Keratinocyte (primary cell): Measurements from ENCODE around the gene ARPC4. TPM values are rescaled to one million over a fixed set of nuclear protein-coding genes. Genes with fewer than 3 reads are reported as not detected.

ENCODE experiments used
- DNase-seq: peaks from one replicate; pipeline ENCODE4 v3.0.0-alpha.2; 2011; ENCODE audit warnings: low read depth, missing footprints, low spot score
- FAIRE-seq: peaks from 2 replicates; lab custom pipeline; 2011; peaks lifted over from hg19 to GRCh38; lab: Jason Lieb, UNC
- H2AFZ ChIP-seq: 2 replicates; pipeline ENCODE4 v1.6.0; 2012; ENCODE audit warnings: low read length, control low read depth, inconsistent platforms; ENCODE audit not compliant: control insufficient read depth
- H3K27ac ChIP-seq: 2 replicates; pipeline ENCODE4 v1.5.1; 2011; ENCODE audit warnings: low read length; ENCODE audit not compliant: control insufficient read depth, insufficient read depth
- H3K27me3 ChIP-seq: 3 replicates; pipeline ENCODE4 v1.6.0; 2011; ENCODE audit warnings: low read length; ENCODE audit not compliant: control insufficient read depth, insufficient read depth; ENCODE audit errors: extremely low read depth
- H3K36me3 ChIP-seq, 2 experiments: 2 replicates in 1 of 2; 3 replicates in 1 of 2; pipeline ENCODE4 v1.5.1; 2011; ENCODE audit warnings: low read length in 2 of 2, mild to moderate bottlenecking in 1 of 2; ENCODE audit not compliant: control insufficient read depth in 2 of 2, insufficient read depth in 2 of 2; ENCODE audit errors: extremely low read depth in 1 of 2
- H3K4me1 ChIP-seq: 3 replicates; pipeline ENCODE4 v1.5.1; 2011; ENCODE audit warnings: low read length; ENCODE audit not compliant: control insufficient read depth, insufficient read depth; ENCODE audit errors: extremely low read depth
- H3K4me2 ChIP-seq: 3 replicates; pipeline ENCODE4 v1.6.0; 2011; ENCODE audit warnings: low read depth, low read length; ENCODE audit not compliant: control insufficient read depth, insufficient read depth; ENCODE audit errors: extremely low read depth
- H3K4me3 ChIP-seq, 3 experiments: fragments of 200-600 bp in 1 of 3; sonication (generic) in 1 of 3; 2 replicates in 2 of 3; 3 replicates in 1 of 3; pipeline ENCODE4 v1.5.1; 2011 to 2016; ENCODE audit warnings: low read length in 3 of 3, mild to moderate bottlenecking in 3 of 3, control low read depth in 2 of 3, inconsistent platforms in 1 of 3, low read depth in 1 of 3, mixed read lengths in 1 of 3, mixed run types in 1 of 3, moderate library complexity in 1 of 3; ENCODE audit not compliant: control insufficient read depth in 2 of 3, insufficient read depth in 2 of 3; ENCODE audit errors: extremely low read depth in 1 of 3
- H3K79me2 ChIP-seq: 2 replicates; pipeline ENCODE4 v1.6.0; 2012; ENCODE audit warnings: low read length; ENCODE audit not compliant: control insufficient read depth, insufficient read depth
- H3K9ac ChIP-seq: 3 replicates; pipeline ENCODE4 v1.6.0; 2011; ENCODE audit warnings: low read length; ENCODE audit not compliant: control insufficient read depth, insufficient read depth; ENCODE audit errors: extremely low read depth
- H3K9me1 ChIP-seq: 3 replicates; pipeline ENCODE4 v1.6.0; 2011; ENCODE audit warnings: low read length; ENCODE audit not compliant: control insufficient read depth, insufficient read depth; ENCODE audit errors: extremely low read depth
- H3K9me3 ChIP-seq: 2 replicates; pipeline ENCODE4 v1.5.1; 2012; ENCODE audit warnings: low read depth, low read length; ENCODE audit not compliant: control insufficient read depth
- H4K20me1 ChIP-seq: 3 replicates; pipeline ENCODE4 v1.6.0; 2011; ENCODE audit warnings: low read length; ENCODE audit not compliant: control insufficient read depth, insufficient read depth; ENCODE audit errors: extremely low read depth
- CTCF ChIP-seq, 3 experiments: IDR thresholded peaks in 1 of 3; conservative IDR thresholded peaks in 1 of 3; optimal IDR thresholded peaks in 1 of 3; 2 replicates in 2 of 3; 3 replicates in 1 of 3; pipeline versions ENCODE3 to v1.5.1; 2011; ENCODE audit warnings: low read length in 3 of 3, mild to moderate bottlenecking in 3 of 3, moderate library complexity in 2 of 3, control low read depth in 1 of 3, inconsistent platforms in 1 of 3; ENCODE audit not compliant: insufficient read depth in 2 of 3; ENCODE audit errors: extremely low read depth in 1 of 3
- EZH2 ChIP-seq: IDR thresholded peaks from one replicate; pipeline ENCODE4 v1.6.1; 2012; ENCODE audit warnings: inconsistent platforms, mild to moderate bottlenecking, low read length, moderate library complexity
- dilution Hi-C: fragments of 300-500 bp; cut with MboI; formaldehyde crosslinking; loops from one replicate; pipeline ENCODE4 v1.7.0; 2020; ENCODE audit warnings: low sequenced_read_pairs; ENCODE audit not compliant: extremely low pct_ligation_motif_present
- polyA plus RNA-seq, 5 experiments: library from polyadenylated mRNA; depleted of rRNA in 3 of 5; stranded (reverse) in 3 of 5; stranded (forward) in 1 of 5; unstranded in 1 of 5; fragments of >200 nt; gene quantifications; 1 replicate in 1 of 5; 2 replicates in 3 of 5; 3 replicates in 1 of 5; pipeline versions ENCODE4 v1.2.1 to v1.2.3, GENCODE V29; 2011 to 2012; ENCODE audit warnings: missing spikeins in 2 of 5, low read depth in 1 of 5, low replicate concordance in 1 of 5

ARPC4 gene
- polyA plus RNA-seq, 1 donor (not counting 4 experiments of a cell fraction or from before 2014, with no cell fraction given), result 173 TPM

- Histone ChIP-seq H2AFZ (peak overlapping the region; percentile 84), H3K4me1 (peaks cover 26% of the 10 kb centered on the region), H3K4me2 (peak overlapping the region; percentile 77), H3K27ac (peak overlapping the region; percentile 61), H3K9me3 (no peaks in the 10 kb centered on the region), H4K20me1 (no peaks in the 10 kb centered on the region), H3K9ac (peak overlapping the region; percentile 13), H3K9me1 (no peaks in the 10 kb centered on the region), H3K79me2 (peaks cover 4% of the 10 kb centered on the region), H3K27me3 (no peaks in the 10 kb centered on the region), H3K4me3 (no peak overlapping the region), H3K36me3 (peaks cover 18 to 20% of the 10 kb centered on the region in 2 experiments)
- DNase-seq (no peak), FAIRE-seq (no peak)
- TF ChIP-seq EZH2 (no peak), CTCF (optimal IDR thresholded peaks at IDR 0.05 in 1 of 3, IDR thresholded peaks at IDR 0.05 in 1 of 3, conservative IDR thresholded peaks at IDR 0.05 in 1 of 3; ENCODE audit: extremely low read depth in 1 of 3, insufficient read depth in 2 of 3, low read length in 3 of 3) (no peak)
- dilution Hi-C loops, result no loop called here
Observed at GRCh38 chr3:9754678-9755077, 38.2 kb upstream of the ARPC4 start.

- FAIRE-seq (no peak), DNase-seq (no peak)
- dilution Hi-C loops, result no loop called here
- Histone ChIP-seq H4K20me1 (no peaks in the 10 kb centered on the region), H3K27ac (no peak overlapping the region), H3K9me1 (no peaks in the 10 kb centered on the region), H3K4me2 (no peak overlapping the region), H3K9ac (no peak overlapping the region), H3K9me3 (no peaks in the 10 kb centered on the region), H3K36me3 (peaks cover 17 to 18% of the 10 kb centered on the region in 2 experiments), H3K27me3 (no peaks in the 10 kb centered on the region), H2AFZ (no peak overlapping the region), H3K4me1 (peaks cover 16% of the 10 kb centered on the region), H3K79me2 (no peaks in the 10 kb centered on the region), H3K4me3 (no peak overlapping the region)
- TF ChIP-seq EZH2, result no peak
Observed at GRCh38 chr3:9757427-9757826, 35.5 kb upstream of the ARPC4 start.
